HG02610 (cell line): Measurements from ENCODE around the gene CACNA1G.
A peak's percentile ranks its signal among the peaks of the same experiment; 100 is the strongest.

ENCODE experiments used
- ATAC-seq: cut with Tn5 transposase; IDR thresholded peaks from one replicate; pipeline ENCODE4 v1.9.1; 2021; ENCODE audit warnings: mild to moderate bottlenecking, moderate library complexity; ENCODE audit not compliant: unreplicated experiment

CACNA1G gene

DNA sequence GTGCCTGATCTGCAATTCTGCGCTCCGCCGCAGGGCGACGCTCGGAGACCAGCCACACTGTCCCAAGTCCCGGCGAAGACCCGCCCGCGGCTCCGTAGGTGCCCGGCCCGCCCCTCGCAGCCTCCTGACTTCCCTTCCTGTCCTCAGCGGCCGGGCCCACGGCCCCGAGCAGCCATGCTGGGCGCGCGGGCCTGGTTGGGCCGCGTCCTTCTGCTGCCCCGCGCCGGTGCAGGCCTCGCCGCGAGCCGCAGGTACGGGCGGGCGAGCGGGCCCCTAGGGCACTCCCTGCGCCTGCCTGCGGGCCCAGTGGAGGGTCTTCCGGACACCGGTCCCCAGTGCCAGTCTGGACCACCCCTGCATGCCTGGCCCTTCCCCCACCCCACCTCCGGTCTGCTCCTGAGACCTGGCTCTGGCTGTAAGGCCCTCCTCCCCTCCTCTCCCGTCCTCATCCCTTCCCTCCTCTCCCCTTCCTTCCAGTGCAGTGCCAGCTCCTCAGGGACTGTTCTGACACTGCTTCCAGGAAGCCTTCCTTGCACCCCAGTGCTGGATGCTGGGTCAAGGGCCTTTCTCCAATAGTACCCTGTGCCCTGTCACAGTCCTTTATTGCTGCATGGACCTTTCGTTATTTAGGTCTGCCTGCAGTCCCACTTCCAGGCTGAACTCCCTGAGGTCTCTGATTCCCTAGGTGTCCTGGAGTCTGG, 13.3 kb upstream of the CACNA1G start, which contains the start of gene SPATA20:
SPATA20 (plus strand) TSS at position 140 of the 701 bp plus-strand sequence; CDS start at position 175, 35 bp downstream.
- ATAC-seq = peak; percentile 79

DNA sequence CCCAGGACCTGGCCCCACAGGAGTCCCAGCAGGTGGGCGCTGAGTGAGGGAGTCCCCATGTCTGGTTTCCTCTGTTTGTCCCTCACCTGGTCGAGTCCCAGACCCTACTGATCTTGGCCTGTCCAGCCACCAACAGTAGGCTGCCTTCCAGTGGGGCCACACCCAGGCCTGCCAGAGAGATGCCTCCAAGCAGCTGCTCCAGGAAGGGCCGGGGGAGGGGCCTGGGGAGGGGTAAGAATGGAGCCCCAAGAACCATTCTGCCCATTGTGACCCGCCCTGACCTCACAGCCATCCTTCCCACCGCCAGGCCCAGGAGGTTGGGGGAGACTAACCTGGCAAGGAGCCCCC, 12.8 kb upstream of the CACNA1G start:
- ATAC-seq = no peak

DNA sequence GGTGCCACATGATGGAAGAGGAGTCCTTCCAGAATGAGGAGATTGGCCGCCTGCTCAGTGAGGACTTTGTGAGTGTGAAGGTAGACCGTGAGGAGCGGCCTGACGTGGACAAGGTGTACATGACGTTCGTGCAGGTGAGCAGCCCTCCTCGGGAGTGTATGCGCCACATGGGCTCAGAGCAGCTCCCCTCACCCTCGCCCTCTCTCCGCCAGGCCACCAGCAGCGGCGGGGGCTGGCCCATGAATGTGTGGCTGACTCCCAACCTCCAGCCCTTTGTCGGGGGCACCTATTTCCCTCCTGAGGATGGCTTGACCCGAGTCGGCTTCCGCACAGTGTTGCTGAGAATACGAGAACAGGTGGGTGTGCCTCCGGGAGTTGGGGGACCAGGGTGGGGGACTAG, 11.7 kb upstream of the CACNA1G start:
- ATAC-seq = no peak

DNA sequence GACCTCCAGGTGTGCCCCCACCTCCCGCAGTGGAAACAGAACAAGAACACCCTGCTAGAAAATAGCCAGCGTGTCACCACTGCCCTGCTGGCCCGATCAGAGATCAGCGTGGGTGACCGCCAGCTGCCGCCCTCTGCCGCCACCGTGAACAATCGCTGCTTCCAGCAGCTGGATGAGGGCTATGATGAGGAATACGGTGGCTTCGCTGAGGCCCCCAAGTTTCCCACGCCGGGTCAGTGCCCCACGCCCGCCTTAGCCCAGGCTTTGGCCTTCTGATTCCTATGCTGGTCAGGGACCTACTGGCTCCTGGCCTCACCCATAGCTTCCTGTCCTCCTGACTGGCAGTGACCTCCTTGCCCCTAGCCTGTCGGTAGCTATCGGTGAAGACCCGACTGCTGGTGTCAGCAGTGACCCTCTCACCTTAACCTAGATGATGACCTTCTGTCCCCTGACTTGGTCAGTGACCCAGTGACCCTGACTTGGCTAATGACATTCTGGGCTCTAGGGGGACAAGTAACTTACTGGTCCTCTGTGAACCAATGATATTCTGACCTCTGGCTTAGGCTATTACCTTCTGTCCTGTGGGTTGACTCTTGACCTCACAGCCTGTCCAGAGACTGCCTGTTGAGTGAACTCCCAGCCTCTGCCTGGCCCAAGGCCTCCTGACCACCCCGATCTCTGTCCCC, 11.1 kb upstream of the CACNA1G start:
- ATAC-seq = no peak

- ATAC-seq = no peak
These were observed 10.5 kb upstream of the CACNA1G start for GRCh38 chr17:50549969-50550368.

- no peak for ATAC-seq
These were observed 9.7 kb upstream of the CACNA1G start for GRCh38 chr17:50550661-50551432.

DNA sequence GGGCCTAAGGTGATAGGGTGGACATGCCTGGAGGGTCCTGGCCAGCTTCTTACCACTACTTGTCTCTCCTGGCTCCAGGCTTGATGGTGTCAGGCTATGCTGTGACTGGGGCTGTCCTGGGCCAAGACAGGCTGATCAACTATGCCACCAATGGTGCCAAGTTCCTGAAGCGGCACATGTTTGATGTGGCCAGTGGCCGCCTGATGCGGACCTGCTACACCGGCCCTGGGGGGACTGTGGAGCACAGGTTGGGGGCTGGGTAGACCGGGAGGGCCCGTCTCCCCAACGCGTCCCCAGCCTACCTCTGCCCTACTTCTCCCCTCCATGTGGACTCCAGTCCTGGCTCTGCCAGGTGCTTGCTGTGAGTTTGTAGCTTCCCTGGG, 9.1 kb upstream of the CACNA1G start:
- no peak for ATAC-seq

GRCh38 chr17:50551884-50552283, 8.6 kb upstream of the CACNA1G start:
- no peak for ATAC-seq

DNA sequence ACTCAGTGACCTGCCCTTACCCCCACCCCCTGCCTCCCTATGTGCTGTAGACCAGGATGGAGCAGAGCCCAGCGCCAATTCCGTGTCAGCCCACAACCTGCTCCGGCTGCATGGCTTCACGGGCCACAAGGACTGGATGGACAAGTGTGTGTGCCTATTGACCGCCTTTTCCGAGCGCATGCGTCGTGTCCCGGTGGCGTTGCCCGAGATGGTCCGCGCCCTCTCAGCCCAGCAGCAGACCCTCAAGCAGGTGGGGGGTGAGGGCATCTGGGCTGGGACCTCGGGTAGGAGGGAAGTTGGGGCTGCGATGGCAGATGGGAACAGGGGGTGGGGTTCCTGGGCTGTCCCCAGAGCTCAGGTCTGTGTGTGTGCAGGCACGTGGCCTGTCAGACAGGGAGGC, 6.3 kb upstream of the CACNA1G start:
- no peak for ATAC-seq

DNA sequence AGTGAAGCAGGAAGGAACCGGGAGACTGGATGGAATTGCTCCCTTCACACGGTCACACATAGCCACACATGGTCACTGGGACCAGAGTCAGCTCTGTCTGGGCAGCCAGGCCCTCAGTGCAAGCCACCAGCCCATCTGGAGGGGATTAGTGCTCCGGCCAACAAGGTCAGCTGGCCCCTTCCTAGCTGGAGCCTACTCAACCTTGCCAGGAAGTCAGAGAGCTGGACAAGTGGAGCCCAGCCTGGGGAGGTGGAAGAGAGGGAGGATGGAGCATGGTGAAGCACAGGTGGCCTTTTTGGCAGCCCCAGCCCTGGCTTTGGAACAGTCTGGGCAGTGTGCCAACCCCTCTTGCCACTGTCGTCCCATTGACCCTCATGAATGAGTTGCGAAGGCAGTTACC, 3.7 kb upstream of the CACNA1G start:
- ATAC-seq = no peak

DNA sequence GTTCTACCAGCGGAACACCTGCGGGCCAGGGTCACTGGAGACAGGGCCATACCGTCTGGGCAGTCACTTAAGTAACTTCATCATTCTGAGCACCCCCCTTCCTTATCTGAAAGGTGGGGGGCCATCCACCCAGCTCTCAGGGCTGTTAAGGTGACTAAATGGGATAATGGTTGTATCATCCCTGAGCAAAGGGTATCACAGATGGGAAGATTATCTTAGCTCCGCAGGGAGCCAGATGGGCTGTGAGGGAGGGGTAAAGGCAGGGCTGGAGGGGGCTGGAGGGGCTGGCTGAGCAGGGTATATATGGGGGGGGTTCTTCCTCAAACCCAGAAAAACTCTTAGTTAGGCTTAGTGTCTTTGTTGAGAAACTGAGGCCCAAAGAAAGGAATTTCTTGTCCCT, 2.9 kb upstream of the CACNA1G start:
- no peak for ATAC-seq

- no peak for ATAC-seq
These were observed 2.4 kb upstream of the CACNA1G start for GRCh38 chr17:50558091-50558490.

GRCh38 chr17:50558581-50558940, 2.0 kb upstream of the CACNA1G start:
- ATAC-seq = no peak

DNA sequence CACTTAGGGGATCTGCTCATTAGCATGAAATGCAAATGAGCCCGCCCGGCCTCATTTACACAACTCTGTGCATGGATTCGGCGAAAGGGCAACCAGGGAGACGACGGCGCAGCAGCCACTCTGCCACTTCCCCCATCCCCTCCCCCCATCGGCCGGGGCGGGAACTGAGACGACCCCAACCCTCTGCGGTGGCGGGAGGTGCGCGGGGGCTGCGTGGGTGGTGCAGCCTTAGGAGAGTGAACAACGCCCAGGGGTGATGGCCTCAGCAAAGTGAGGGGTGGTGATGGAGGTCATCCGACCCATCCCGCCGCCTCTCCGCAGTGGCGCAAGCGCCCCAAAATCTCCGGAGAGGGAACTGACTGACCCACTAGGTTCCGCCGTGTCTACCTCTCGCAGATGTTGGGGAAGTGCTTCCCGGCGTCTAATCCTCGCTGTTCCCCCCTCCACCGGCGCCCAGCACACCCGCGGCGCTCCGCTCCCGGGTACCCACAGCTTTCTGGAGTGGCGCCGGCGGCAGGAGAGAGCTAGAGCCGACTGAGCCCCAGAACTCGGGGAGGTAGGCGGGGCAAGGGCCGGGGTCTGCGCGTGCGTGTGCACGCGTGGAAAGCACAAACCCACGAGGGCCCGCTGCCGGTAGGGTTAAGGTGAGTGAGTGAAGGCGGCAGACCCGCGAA, 1.4 kb upstream of the CACNA1G start:
- ATAC-seq = no peak

DNA sequence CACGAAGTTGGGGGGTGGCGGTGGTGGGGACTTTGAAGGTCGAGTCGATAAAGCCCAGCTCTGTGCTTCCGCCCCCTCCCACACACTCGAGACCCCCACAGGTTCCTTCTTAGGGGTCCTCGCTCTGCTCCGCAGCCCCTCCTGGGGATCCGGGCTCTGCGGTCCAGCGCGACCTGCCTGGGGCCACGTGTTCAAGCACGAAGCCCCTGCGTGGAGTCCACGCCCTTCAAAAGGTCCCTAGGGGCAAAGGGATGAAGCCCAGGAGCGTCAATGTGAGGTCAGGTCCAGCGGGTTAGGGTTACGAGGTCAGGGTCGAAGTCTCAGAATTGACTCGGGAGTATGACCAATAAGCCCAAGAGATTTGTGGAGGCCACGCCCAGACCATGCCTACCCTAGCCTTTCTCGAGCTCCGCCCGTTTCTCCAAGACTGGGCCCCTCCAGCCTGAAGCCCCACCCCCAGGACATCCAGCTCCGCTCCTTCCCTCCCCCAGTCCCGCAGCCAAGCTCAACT, 786 bp upstream of the CACNA1G start:
- no peak for ATAC-seq

DNA sequence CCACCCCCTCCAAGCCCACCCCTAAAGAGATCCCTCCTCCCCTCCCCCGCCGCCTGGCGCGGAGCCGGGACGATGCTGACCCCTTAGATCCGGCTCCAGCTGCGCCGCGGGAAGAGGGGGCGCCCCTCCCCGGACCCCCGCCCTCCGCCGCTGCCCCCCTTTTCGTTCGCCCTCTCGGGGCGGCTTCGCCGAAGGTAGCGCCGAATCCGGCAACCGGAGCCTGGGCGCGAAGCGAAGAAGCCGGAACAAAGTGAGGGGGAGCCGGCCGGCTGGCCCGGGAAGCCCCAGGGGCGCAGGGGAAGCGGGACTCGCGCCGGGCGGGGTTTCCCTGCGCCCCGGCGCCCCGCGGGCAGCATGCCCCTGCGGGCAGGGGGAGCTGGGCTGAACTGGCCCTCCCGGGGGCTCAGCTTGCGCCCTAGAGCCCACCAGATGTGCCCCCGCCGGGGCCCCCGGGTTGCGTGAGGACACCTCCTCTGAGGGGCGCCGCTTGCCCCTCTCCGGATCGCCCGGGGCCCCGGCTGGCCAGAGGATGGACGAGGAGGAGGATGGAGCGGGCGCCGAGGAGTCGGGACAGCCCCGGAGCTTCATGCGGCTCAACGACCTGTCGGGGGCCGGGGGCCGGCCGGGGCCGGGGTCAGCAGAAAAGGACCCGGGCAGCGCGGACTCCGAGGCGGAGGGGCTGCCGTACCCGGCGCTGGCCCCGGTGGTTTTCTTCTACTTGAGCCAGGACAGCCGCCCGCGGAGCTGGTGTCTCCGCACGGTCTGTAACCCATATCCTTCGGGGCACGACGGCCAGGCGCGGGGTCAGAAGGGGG, 623 bp downstream of the CACNA1G start:
- ATAC-seq = no peak

DNA sequence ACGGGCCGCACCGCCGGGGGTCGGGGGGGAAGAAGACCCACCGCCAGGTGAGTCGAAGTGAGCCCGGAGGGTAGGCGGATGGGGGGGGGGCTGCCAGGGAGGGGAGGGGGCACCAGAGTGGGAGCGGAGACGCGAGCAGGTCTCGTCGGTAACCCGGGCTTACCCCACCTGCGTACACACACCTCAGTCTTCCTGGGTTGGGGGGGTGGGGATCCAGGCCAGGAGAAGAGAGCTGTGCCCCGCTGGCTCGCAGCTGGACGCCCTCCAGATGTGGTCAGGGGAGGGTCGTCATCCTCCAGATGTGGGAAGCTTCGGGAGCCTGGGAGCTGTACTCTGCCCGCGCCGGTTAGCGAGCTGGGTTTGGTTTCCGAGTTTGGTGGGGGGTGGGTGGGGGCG, 1.2 kb downstream of the CACNA1G start:
- no peak for ATAC-seq

DNA sequence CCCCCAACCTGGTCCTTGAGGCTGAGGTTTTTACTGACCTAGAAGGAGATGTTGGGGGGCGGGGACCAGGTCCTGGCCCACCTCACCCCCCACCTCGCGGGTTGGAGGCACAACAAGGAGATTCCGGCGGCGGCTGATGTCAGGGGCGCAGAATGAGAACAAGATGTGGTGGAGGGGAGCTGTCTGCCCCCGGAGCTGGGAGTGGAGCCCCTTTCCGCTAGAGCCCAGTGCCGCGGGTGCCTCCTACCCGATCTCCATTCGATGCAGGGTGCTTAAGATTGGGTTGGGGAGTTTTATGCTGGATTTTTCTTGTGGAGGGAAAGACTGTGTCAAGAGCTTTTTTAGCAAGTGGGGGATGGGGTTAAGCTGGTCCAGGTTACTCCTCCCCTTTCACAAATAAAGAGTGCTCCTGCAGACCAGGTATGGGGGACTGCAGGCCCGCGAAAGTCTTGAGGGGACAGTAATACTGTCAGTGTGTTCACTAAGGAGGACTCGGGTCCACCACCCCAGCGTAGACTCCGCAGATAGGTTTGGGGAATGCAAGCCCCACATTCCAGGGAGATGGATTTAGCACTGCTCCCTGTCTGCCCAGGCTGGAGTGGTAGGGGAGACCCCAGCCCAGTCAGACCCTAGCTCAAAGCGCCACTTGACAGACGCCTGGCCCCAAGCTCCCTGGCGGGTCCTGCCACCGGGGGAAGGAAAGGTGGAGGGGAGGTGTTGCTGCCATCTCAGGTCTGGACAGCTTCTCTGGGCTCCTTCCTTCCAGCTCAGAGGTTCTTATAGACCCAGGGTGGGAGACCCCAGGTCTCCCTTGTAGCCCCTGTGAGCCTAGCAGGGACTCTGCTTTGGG, 2.0 kb downstream of the CACNA1G start:
- no peak for ATAC-seq

GRCh38 chr17:50563092-50563511, 2.6 kb downstream of the CACNA1G start:
- ATAC-seq = no peak

- ATAC-seq = no peak
These were observed 4.4 kb downstream of the CACNA1G start for GRCh38 chr17:50564916-50565315.
